HG02588 (cell line): ENCODE data around the gene OGT.

Experiments used
- ATAC-seq: cut with Tn5 transposase; IDR thresholded peaks from one replicate; pipeline ENCODE4 v1.9.1; 2021; ENCODE audit warnings: mild to moderate bottlenecking, moderate library complexity; ENCODE audit not compliant: unreplicated experiment

Gene OGT

DNA sequence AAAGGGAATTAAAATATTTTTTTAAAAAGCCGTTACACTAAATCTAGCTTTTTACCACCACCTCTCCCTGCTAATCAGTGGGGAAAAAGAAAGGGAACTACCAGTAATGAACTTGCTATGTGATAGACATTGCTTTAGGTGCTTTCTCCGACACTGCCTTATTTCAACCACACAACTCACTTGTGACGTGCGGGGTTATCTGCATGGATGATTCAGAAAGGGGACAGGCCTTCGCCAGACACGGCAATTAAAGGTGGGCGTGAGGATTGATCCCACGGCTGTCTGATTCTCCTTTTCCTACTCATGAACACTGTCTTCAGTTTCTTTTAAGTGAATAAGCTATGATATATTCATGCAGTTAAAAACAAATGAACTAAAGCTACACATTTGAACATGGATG, 86.3 kb downstream of the OGT start:
- ATAC-seq: no peak

GRCh38 chrX:71619986-71620385, 87.1 kb downstream of the OGT start:
- ATAC-seq: no peak

- no peak for ATAC-seq
Measured at GRCh38 chrX:71621603-71622002, 88.7 kb downstream of the OGT start.

- ATAC-seq: no peak
Measured at GRCh38 chrX:71622032-71622575, 89.2 kb downstream of the OGT start.

DNA sequence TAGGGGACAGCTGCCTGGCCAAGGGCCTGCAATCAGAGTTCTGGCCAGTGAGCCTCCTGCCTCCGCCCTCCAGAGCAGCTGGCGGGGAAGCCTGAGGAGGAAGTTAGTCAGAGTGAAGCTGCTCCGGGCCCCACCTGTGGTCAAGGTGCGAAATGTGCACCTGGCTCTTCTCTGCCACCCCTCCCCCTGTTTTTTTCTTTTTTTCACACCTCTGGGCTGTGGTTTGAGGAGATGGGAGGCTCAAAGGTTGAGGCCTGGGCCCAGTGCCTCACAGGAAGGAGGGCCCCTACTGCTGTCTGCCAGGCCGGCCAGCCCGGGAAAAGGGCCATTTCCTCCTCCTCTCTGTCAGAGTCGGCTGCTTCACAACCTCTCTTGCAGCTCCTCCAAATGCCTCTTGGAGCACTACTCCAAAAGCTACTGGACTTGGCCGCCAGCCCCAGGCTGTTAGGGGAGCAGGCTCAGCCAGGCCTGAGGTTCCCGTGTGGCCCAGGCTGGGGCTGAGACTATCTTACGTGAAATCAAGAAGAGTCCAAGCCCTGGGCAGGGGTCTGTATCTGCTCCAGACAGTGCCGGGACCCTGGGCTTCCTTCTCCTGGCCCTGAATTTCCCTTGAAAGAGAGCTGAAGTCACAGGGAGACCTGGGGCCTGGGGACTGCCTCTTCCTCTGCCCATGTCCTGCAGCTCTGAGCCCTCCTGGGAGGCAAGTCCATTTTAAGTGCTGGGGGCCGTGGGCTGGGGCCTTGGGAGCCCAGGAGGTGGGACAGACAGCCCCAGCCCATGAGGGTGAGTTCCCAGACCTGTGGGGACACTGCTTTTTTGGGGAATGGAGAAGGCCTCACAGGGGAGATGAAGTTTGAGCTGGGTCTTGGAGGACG, 89.9 kb downstream of the OGT start:
- peak; percentile 51 for ATAC-seq

DNA sequence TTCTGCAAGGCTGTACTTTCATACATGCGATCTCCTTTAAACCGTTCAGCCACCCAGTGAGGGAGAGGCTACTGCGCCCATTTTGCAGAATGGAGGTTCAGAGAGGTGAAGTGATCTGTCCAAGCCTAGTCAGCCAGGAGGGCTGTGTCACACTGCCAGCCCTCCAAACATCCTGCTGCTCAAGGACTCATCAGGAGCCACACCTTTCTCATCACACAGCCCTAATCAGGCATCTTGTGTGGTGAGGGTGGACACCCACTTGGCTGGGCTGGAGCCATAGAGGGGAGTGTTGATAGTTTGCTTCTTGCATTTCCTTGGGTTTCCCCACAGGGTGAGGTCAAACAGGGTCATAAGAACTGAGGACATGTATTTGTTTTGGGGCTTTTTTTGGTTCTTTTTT, 90.8 kb downstream of the OGT start:
- ATAC-seq: peak; percentile 33

DNA sequence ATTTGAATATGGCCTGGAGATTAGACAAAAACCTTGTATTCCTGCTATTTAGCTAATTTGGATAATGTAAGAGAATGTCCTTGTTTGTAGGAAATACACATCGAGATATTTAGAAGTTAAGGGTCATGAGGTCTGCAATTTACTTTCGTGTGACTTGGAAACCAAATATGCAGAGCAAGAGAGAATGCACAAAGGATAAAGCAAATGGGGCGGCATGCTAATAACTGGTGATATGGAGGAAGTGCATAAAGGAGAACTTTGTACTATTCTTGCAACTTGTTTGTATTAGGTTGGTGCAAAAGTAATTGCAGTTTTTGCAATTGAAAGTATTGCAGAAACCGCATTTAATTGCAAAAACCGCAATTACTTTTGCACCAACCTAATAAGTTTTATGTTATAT, 92.6 kb downstream of the OGT start:
- ATAC-seq: no peak
